ENCODE data around the gene MIPOL1. TPM values are rescaled to one million over a fixed set of nuclear protein-coding genes. Genes with fewer than 3 reads are reported as not detected.

MIPOL1 gene
- total and polyA plus RNA-seq, 2 of the 13 experiments (the other 11 are each of a cell fraction or from before 2014, with no cell fraction given): 8.6 to 34.2 TPM

- TF ChIP-seq ZSCAN5A (CRISPR knock-in tag; IDR thresholded peaks at IDR 0.05; ENCODE audit: borderline replicate concordance) (peak; percentile 96), ARID2 (CRISPR knock-in tag; IDR thresholded peaks at IDR 0.05; ENCODE audit: borderline replicate concordance) (peak; percentile 98), ZNF768 (CRISPR knock-in tag; IDR thresholded peaks at IDR 0.05) (peak; percentile 79), HNF4G (IDR thresholded peaks at IDR 0.05; ENCODE audit: borderline replicate concordance, low read depth, low read length) (peak; percentile 30; the same call in 1 of the 2 replicates), HNF4G (CRISPR knock-in tag; IDR thresholded peaks at IDR 0.05; ENCODE audit: borderline replicate concordance, low read depth) (peak; percentile 74), ZNF253 (CRISPR knock-in tag; IDR thresholded peaks at IDR 0.05; ENCODE audit: borderline replicate concordance) (no peak; the same call in 1 of the 2 replicates), RBM39 (IDR thresholded peaks at IDR 0.05; ENCODE audit: low read depth, low read length, poor library complexity, severe bottlenecking) (no peak), ZNF644 (CRISPR knock-in tag; IDR thresholded peaks at IDR 0.05; ENCODE audit: low read depth) (no peak; the same call in 1 of the 2 replicates), SP140L (CRISPR knock-in tag; IDR thresholded peaks at IDR 0.05; ENCODE audit: borderline replicate concordance) (no peak; the same call in none of the 2 replicates), GLI4 (CRISPR knock-in tag; IDR thresholded peaks at IDR 0.05; ENCODE audit: borderline replicate concordance) (peak; percentile 96; the same call in 1 of the 2 replicates), NFKBIZ (CRISPR knock-in tag; IDR thresholded peaks at IDR 0.05) (0 out of 2 replicates have a peak, but pooled peaks have one; percentile 48), MATR3 (CRISPR knock-in tag; IDR thresholded peaks at IDR 0.05) (no peak), CHCHD3 (CRISPR knock-in tag; IDR thresholded peaks at IDR 0.05) (no peak; the same call in 1 of the 2 replicates), HDAC2 (CRISPR knock-in tag; IDR thresholded peaks at IDR 0.05) (peak; percentile 95), FOSL2 (CRISPR knock-in tag; IDR thresholded peaks at IDR 0.05) (peak; percentile 88), FOXO4 (CRISPR knock-in tag; conservative IDR thresholded peaks at IDR 0.05) (no peak), POGZ (CRISPR knock-in tag; IDR thresholded peaks at IDR 0.05) (peak; percentile 95), HNRNPLL (IDR thresholded peaks at IDR 0.05; ENCODE audit: low read depth, low read length, poor library complexity, severe bottlenecking) (peak; percentile 46), IKZF5 (CRISPR knock-in tag; IDR thresholded peaks at IDR 0.05) (peak; percentile 92), ARNTL (CRISPR knock-in tag; IDR thresholded peaks at IDR 0.05) (peak; percentile 75), UBTF (CRISPR knock-in tag; IDR thresholded peaks at IDR 0.05) (peak; percentile 89), HNRNPH1 (optimal IDR thresholded peaks at IDR 0.05; ENCODE audit: low read depth, low read length) (no peak)
These were observed 398.3 kb downstream of the MIPOL1 start (continued) for GRCh38 chr14:37595809-37596621.
